HEK293T (cell line): Measurements from ENCODE around the gene MYMX.

Source experiments
- CTCF ChIA-PET: fragments of 350-600 bp; formaldehyde crosslinking; extraction: SDS; loops from one replicate; lab custom pipeline; 2021; ENCODE audit warnings: antibody characterized with exemption, inconsistent platforms; lab: Yijun Ruan, JAX
- POLR2A ChIA-PET: fragments of 350-600 bp; formaldehyde crosslinking; extraction: SDS; loops from one replicate; lab custom pipeline; 2020; ENCODE audit warnings: antibody characterized with exemption, inconsistent platforms; lab: Yijun Ruan, JAX
- DNase-seq: peaks from one replicate; pipeline ENCODE4 v3.0.0; 2012; ENCODE audit warnings: mixed read lengths; ENCODE audit errors: extremely low spot score
- ARNT ChIP-seq: fragments of 450-650 bp; IDR thresholded peaks from 2 replicates; pipeline ENCODE4 v1.6.1; 2017; ENCODE audit warnings: mild to moderate bottlenecking
- BHLHE40 ChIP-seq: fragments of 450-650 bp; IDR thresholded peaks from 2 replicates; pipeline ENCODE4 v1.6.1; 2016; ENCODE audit warnings: mild to moderate bottlenecking, moderate library complexity, borderline replicate concordance
- CTBP1 ChIP-seq: fragments of 450-650 bp; IDR thresholded peaks from 2 replicates; pipeline ENCODE4 v1.6.1; 2016; ENCODE audit warnings: borderline replicate concordance
- ELF4 ChIP-seq: fragments of 450-650 bp; IDR thresholded peaks from 2 replicates; pipeline ENCODE4 v1.6.1; 2017; ENCODE audit warnings: antibody characterized with exemption
- FOXA1 ChIP-seq: fragments of 450-650 bp; IDR thresholded peaks from 2 replicates; pipeline ENCODE4 v1.6.1; 2016; ENCODE audit warnings: mild to moderate bottlenecking
- FOXK2 ChIP-seq: fragments of 450-650 bp; IDR thresholded peaks from 2 replicates; pipeline ENCODE4 v1.6.1; 2016; ENCODE audit warnings: mild to moderate bottlenecking
- FOXM1 ChIP-seq: fragments of 450-650 bp; IDR thresholded peaks from 2 replicates; pipeline ENCODE4 v1.6.1; 2017; ENCODE audit warnings: mild to moderate bottlenecking, borderline replicate concordance
- HDGF ChIP-seq: fragments of 450-650 bp; IDR thresholded peaks from 2 replicates; pipeline ENCODE4 v1.6.1; 2017; ENCODE audit warnings: antibody characterized with exemption, borderline replicate concordance
- L3MBTL2 ChIP-seq: fragments of 450-650 bp; conservative IDR thresholded peaks from 2 replicates; pipeline ENCODE4 v1.6.1; 2016; ENCODE audit warnings: mild to moderate bottlenecking
- LEF1 ChIP-seq: fragments of 450-650 bp; IDR thresholded peaks from 2 replicates; pipeline ENCODE4 v1.6.1; 2017; ENCODE audit warnings: mild to moderate bottlenecking, borderline replicate concordance
- NFRKB ChIP-seq: fragments of 450-650 bp; IDR thresholded peaks from 2 replicates; pipeline ENCODE4 v1.6.1; 2016; ENCODE audit warnings: mild to moderate bottlenecking, moderate library complexity
- PKNOX1 ChIP-seq: fragments of 450-650 bp; IDR thresholded peaks from 2 replicates; pipeline ENCODE4 v1.6.1; 2016
- SP1 ChIP-seq: fragments of 450-650 bp; IDR thresholded peaks from 2 replicates; pipeline ENCODE4 v1.6.1; 2017

MYMX gene

DNA sequence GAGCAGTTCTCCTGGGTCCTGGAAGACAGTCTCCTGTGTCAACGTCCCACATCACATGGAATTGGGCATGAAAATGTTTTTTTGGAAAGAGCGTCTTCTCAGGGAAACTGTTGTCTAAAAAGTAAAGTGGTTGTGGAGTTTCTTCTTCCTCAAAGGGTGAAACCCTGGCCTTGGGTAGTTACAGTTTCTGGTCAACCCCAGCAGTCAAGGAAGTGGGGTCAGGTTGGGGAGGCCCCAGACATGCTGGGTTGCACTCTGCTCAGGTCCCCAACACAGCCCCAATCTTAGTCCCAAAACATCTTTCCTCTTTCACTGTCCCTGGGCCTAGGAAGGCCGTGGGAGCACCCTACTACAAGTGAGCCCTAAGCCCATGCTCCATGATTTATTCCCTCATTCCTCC lies 49.6 kb downstream of the MYMX start:
- POLR2A ChIA-PET, result interaction anchor here (3.0 kb wide), 1 partner anchor 20 kb away, joined by 22 read pairs; the partner anchor contains the start of gene HSP90AB1
- no peak for DNase-seq
- TF ChIP-seq FOXK2 (no peak), L3MBTL2 (no peak), ELF4 (no peak)
- CTCF ChIA-PET, result interaction anchor here (0.6 to 3.4 kb wide), 6 partner anchors 11 to 94 kb away, joined by 3 to 46 read pairs (median 14); partner anchors contain the start of gene SLC35B2

GRCh38 chr6:44267252-44267651 lies 50.5 kb downstream of the MYMX start:
- ChIA-PET CTCF (interaction anchor here (0.7 to 3.4 kb wide), 6 partner anchors 12 to 95 kb away, joined by 4 to 46 read pairs (median 14); partner anchors contain the start of gene SLC35B2), POLR2A (interaction anchor here (2.4 kb wide), 1 partner anchor 45 kb away, joined by 14 read pairs; the partner anchor contains the start of gene AARS2)
- no peak for DNase-seq
- TF ChIP-seq CTBP1, result no peak
- TF ChIP-seq SP1, result no peak
- no peak for TF ChIP-seq BHLHE40
- no peak for TF ChIP-seq FOXK2
- no peak for TF ChIP-seq L3MBTL2
- no peak for TF ChIP-seq PKNOX1
- no peak for TF ChIP-seq NFRKB
- no peak for TF ChIP-seq ARNT
- no peak for TF ChIP-seq FOXM1
- no peak for TF ChIP-seq HDGF
- no peak for TF ChIP-seq LEF1
- TF ChIP-seq FOXA1, result no peak
- TF ChIP-seq ELF4, result no peak
